HCT116 (cell line): ENCODE results near the gene CYB5R3.

Experiments
- CEBPB ChIP-seq: IDR thresholded peaks from 2 replicates; pipeline ENCODE4 v1.6.1; 2012; ENCODE audit warnings: low read depth
- ELF1 ChIP-seq: IDR thresholded peaks from 2 replicates; pipeline ENCODE4 v1.6.1; 2012; ENCODE audit warnings: low read depth, borderline replicate concordance
- EZH2 ChIP-seq: fragments of 200-600 bp; sonication (generic); IDR thresholded peaks from 2 replicates; pipeline ENCODE4 v1.6.1; 2017; ENCODE audit warnings: antibody characterized with exemption, mixed run types
- EZH2phosphoT487 ChIP-seq: fragments of 200-600 bp; IDR thresholded peaks from 2 replicates; pipeline ENCODE4 v1.6.1; 2018; ENCODE audit warnings: antibody characterized with exemption, borderline replicate concordance
- POLR2A ChIP-seq: IDR thresholded peaks from 2 replicates; pipeline ENCODE4 v1.7.0; 2011; ENCODE audit warnings: borderline replicate concordance; ENCODE audit not compliant: insufficient read depth, insufficient read length; ENCODE audit errors: extremely low read depth
- POLR2AphosphoS5 ChIP-seq: IDR thresholded peaks from 2 replicates; pipeline ENCODE4 v1.6.1; 2011; ENCODE audit warnings: mild to moderate bottlenecking, low read depth, low read length, moderate library complexity
- RAD21 ChIP-seq: IDR thresholded peaks from 2 replicates; pipeline ENCODE4 v1.6.1; 2012; ENCODE audit warnings: low read depth, mild to moderate bottlenecking
- SIN3A ChIP-seq: IDR thresholded peaks from 2 replicates; pipeline ENCODE4 v1.6.1; 2012; ENCODE audit warnings: low read depth
- YY1 ChIP-seq: IDR thresholded peaks from 2 replicates; pipeline ENCODE4 v1.6.1; 2011; ENCODE audit warnings: low read length, low read depth, moderate library complexity, mild to moderate bottlenecking; ENCODE audit not compliant: insufficient replicate concordance; ENCODE audit errors: extremely low read depth
- ZFX ChIP-seq: fragments of 450-650 bp; IDR thresholded peaks from 2 replicates; pipeline ENCODE4 v1.6.1; 2017
- TF ChIP-seq, protein P1 (sequence below), 3 experiments: fragments of 200-600 bp in 1 of 3; sonication (generic) in 1 of 3; IDR thresholded peaks in 2 of 3; conservative IDR thresholded peaks in 1 of 3; 2 replicates each; pipeline ENCODE4 v1.5.1; 2012 to 2017; ENCODE audit warnings: low read depth in 2 of 3, low read length in 2 of 3, antibody characterized with exemption in 1 of 3, borderline replicate concordance in 1 of 3, control low read depth in 1 of 3, mild to moderate bottlenecking in 1 of 3, mixed read lengths in 1 of 3, mixed run types in 1 of 3, moderate library complexity in 1 of 3; ENCODE audit not compliant: insufficient read depth in 1 of 3
- TF ChIP-seq, protein P2 (sequence below): IDR thresholded peaks from 2 replicates; pipeline ENCODE4 v1.6.1; 2012
- TF ChIP-seq, protein P3 (sequence below): IDR thresholded peaks from 2 replicates; pipeline ENCODE4 v1.6.1; 2012; ENCODE audit warnings: low read depth
- TF ChIP-seq, protein P4 (sequence below): IDR thresholded peaks from 2 replicates; pipeline ENCODE4 v1.6.1; 2012

DNA sequence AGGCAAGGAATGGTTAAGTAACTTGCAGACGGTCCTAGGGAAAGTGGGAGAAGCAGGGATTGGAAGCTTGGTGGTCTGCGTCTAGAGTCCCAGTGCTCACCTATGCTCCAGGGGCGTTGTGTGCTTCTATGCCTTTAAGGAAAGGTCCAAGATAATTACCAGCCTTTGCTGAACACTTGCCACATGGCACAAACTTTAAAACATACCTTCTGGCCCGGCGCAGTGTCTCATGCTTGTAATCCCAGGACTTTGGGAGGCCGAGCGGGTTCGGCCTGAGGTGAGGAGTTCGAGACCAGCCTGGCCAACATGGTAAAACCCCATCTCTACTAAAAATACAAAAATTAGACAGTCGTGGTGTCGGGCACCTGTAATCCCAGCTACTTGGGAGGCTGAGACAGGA, 36.9 kb downstream of the CYB5R3 start:
- TF ChIP-seq, protein P1, sequence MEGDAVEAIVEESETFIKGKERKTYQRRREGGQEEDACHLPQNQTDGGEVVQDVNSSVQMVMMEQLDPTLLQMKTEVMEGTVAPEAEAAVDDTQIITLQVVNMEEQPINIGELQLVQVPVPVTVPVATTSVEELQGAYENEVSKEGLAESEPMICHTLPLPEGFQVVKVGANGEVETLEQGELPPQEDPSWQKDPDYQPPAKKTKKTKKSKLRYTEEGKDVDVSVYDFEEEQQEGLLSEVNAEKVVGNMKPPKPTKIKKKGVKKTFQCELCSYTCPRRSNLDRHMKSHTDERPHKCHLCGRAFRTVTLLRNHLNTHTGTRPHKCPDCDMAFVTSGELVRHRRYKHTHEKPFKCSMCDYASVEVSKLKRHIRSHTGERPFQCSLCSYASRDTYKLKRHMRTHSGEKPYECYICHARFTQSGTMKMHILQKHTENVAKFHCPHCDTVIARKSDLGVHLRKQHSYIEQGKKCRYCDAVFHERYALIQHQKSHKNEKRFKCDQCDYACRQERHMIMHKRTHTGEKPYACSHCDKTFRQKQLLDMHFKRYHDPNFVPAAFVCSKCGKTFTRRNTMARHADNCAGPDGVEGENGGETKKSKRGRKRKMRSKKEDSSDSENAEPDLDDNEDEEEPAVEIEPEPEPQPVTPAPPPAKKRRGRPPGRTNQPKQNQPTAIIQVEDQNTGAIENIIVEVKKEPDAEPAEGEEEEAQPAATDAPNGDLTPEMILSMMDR (IDR thresholded peaks at IDR 0.05 in 2 of 3, conservative IDR thresholded peaks at IDR 0.05 in 1 of 3; ENCODE audit: borderline replicate concordance in 1 of 3, insufficient read depth in 1 of 3, low read depth in 2 of 3, low read length in 2 of 3) = no peak
- TF ChIP-seq POLR2A (no peak), EZH2phosphoT487 (no peak), EZH2 (no peak), ELF1 (no peak), RAD21 (no peak), YY1 (no peak), POLR2AphosphoS5 (no peak), SIN3A (no peak), CEBPB (no peak), ZFX (no peak)
- TF ChIP-seq, protein P2, sequence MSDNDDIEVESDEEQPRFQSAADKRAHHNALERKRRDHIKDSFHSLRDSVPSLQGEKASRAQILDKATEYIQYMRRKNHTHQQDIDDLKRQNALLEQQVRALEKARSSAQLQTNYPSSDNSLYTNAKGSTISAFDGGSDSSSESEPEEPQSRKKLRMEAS = no peak
- TF ChIP-seq, protein P3, sequence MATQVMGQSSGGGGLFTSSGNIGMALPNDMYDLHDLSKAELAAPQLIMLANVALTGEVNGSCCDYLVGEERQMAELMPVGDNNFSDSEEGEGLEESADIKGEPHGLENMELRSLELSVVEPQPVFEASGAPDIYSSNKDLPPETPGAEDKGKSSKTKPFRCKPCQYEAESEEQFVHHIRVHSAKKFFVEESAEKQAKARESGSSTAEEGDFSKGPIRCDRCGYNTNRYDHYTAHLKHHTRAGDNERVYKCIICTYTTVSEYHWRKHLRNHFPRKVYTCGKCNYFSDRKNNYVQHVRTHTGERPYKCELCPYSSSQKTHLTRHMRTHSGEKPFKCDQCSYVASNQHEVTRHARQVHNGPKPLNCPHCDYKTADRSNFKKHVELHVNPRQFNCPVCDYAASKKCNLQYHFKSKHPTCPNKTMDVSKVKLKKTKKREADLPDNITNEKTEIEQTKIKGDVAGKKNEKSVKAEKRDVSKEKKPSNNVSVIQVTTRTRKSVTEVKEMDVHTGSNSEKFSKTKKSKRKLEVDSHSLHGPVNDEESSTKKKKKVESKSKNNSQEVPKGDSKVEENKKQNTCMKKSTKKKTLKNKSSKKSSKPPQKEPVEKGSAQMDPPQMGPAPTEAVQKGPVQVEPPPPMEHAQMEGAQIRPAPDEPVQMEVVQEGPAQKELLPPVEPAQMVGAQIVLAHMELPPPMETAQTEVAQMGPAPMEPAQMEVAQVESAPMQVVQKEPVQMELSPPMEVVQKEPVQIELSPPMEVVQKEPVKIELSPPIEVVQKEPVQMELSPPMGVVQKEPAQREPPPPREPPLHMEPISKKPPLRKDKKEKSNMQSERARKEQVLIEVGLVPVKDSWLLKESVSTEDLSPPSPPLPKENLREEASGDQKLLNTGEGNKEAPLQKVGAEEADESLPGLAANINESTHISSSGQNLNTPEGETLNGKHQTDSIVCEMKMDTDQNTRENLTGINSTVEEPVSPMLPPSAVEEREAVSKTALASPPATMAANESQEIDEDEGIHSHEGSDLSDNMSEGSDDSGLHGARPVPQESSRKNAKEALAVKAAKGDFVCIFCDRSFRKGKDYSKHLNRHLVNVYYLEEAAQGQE = no peak
- TF ChIP-seq, protein P4, sequence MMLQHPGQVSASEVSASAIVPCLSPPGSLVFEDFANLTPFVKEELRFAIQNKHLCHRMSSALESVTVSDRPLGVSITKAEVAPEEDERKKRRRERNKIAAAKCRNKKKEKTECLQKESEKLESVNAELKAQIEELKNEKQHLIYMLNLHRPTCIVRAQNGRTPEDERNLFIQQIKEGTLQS = no peak
